PFSK-1 (cell line): ENCODE results near the gene SCAMP1.

Source experiments
- FOXP2 ChIP-seq: optimal IDR thresholded peaks from 2 replicates; pipeline ENCODE3; 2011; ENCODE audit warnings: borderline replicate concordance, control low read depth, inconsistent platforms; ENCODE audit not compliant: insufficient read depth; ENCODE audit errors: extremely low read length, extremely low read depth
- POLR2AphosphoS5 ChIP-seq: IDR thresholded peaks from 2 replicates; pipeline ENCODE4 v1.6.1; 2012; ENCODE audit warnings: low read depth, mild to moderate bottlenecking, control low read depth, low read length, moderate library complexity
- SIN3A ChIP-seq: IDR thresholded peaks from 2 replicates; pipeline ENCODE4 v1.6.1; 2012; ENCODE audit warnings: mild to moderate bottlenecking, low read length, moderate library complexity, borderline replicate concordance; ENCODE audit not compliant: insufficient read depth
- TAF1 ChIP-seq: IDR thresholded peaks from 2 replicates; pipeline ENCODE4 v1.6.1; 2012; ENCODE audit warnings: low read length, control low read depth, borderline replicate concordance; ENCODE audit not compliant: insufficient read depth
- TF ChIP-seq, protein P1 (sequence below), 2 experiments: IDR thresholded peaks; 2 replicates each; pipeline versions ENCODE4 v1.6.1 to v1.8.0; 2011 to 2012; ENCODE audit warnings: low read depth in 2 of 2, low read length in 2 of 2, control low read depth in 1 of 2, inconsistent platforms in 1 of 2, mild to moderate bottlenecking in 1 of 2, moderate library complexity in 1 of 2; ENCODE audit not compliant: insufficient read depth in 1 of 2

SCAMP1 gene

GRCh38 chr5:78509145-78509865, 148.9 kb downstream of the SCAMP1 start:
- TF ChIP-seq, protein P1, sequence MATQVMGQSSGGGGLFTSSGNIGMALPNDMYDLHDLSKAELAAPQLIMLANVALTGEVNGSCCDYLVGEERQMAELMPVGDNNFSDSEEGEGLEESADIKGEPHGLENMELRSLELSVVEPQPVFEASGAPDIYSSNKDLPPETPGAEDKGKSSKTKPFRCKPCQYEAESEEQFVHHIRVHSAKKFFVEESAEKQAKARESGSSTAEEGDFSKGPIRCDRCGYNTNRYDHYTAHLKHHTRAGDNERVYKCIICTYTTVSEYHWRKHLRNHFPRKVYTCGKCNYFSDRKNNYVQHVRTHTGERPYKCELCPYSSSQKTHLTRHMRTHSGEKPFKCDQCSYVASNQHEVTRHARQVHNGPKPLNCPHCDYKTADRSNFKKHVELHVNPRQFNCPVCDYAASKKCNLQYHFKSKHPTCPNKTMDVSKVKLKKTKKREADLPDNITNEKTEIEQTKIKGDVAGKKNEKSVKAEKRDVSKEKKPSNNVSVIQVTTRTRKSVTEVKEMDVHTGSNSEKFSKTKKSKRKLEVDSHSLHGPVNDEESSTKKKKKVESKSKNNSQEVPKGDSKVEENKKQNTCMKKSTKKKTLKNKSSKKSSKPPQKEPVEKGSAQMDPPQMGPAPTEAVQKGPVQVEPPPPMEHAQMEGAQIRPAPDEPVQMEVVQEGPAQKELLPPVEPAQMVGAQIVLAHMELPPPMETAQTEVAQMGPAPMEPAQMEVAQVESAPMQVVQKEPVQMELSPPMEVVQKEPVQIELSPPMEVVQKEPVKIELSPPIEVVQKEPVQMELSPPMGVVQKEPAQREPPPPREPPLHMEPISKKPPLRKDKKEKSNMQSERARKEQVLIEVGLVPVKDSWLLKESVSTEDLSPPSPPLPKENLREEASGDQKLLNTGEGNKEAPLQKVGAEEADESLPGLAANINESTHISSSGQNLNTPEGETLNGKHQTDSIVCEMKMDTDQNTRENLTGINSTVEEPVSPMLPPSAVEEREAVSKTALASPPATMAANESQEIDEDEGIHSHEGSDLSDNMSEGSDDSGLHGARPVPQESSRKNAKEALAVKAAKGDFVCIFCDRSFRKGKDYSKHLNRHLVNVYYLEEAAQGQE (IDR thresholded peaks at IDR 0.05; ENCODE audit: insufficient read depth in 1 of 2, low read depth in 2 of 2, low read length in 2 of 2), result no peak
- TF ChIP-seq TAF1 (no peak), POLR2AphosphoS5 (no peak), FOXP2 (no peak), SIN3A (no peak)

GRCh38 chr5:78509884-78510769, 149.7 kb downstream of the SCAMP1 start:
- TF ChIP-seq FOXP2 (no peak), TAF1 (no peak), SIN3A (no peak), POLR2AphosphoS5 (no peak)
- TF ChIP-seq, protein P1 (IDR thresholded peaks at IDR 0.05; ENCODE audit: insufficient read depth in 1 of 2, low read depth in 2 of 2, low read length in 2 of 2), result no peak

DNA sequence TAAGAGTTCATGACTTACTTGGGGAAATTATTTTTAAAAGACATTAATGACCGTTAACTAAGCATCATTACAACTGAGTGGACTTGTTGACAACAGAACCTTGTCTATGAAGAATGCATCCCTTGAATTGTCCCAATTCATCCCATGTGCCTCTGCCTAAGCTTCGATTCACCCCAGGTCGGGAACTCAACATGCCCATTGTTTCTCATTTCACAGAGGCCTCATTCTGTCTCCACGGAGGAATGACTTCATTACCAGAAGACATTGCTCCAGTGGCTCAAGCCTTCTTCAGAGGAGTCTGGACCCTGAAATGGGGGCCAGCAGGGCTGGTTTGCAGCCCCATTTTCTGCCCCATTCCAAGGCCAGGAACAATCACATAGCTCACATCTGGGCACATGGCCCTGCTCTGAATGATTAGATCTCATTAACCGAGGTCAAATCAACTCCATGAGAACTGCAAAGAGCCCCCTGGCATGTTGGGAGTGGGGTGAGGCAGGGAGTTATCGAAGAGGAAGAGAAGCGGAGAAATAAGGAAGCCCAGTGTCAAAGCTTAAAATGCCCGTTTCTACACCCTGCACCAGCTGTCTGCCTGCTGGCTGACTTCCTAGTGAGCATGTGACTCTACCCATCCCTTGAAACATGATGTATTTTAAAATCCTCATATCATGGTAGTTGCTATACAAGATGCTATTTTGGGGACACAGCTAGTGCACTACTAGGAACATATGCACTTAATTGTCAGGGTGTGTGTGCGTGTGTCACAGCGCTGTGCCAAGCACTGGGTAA, 150.9 kb downstream of the SCAMP1 start:
- TF ChIP-seq TAF1, result no peak

- no peak for TF ChIP-seq FOXP2
- no peak for TF ChIP-seq SIN3A
- TF ChIP-seq, protein P1 (IDR thresholded peaks at IDR 0.05; ENCODE audit: insufficient read depth in 1 of 2, low read depth in 2 of 2, low read length in 2 of 2), result no peak
- no peak for TF ChIP-seq POLR2AphosphoS5
- no peak for TF ChIP-seq TAF1
Observed at GRCh38 chr5:78512435-78512834, 152.0 kb downstream of the SCAMP1 start.

DNA sequence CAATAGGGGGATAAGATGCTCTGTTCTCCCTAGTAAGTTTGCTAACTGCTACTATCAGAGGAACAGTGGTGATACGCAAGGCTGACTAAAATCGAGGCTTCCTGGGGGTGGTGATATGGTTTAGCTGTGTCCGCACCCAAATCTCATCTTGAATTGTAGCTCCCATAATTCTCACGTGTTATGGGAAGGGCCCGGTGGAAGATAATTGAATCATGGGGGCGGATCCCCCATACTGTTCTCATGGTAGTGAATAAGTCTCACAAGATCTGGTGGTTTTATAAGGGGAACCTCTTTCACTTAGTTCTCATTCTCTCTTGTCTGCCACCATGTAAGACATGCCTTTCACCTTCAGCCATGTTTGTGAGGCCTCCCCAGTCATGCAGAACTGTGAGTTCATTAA, 153.0 kb downstream of the SCAMP1 start:
- TF ChIP-seq TAF1 (no peak), POLR2AphosphoS5 (no peak), SIN3A (no peak), FOXP2 (no peak)
- TF ChIP-seq, protein P1 (IDR thresholded peaks at IDR 0.05; ENCODE audit: insufficient read depth in 1 of 2, low read depth in 2 of 2, low read length in 2 of 2), result no peak
